HG03064 (cell line): ENCODE results near the gene NCF4.

Experiments
- ATAC-seq: cut with Tn5 transposase; IDR thresholded peaks from one replicate; pipeline ENCODE4 v1.9.1; 2021; ENCODE audit warnings: low read depth; ENCODE audit not compliant: unreplicated experiment

The NCF4 gene

DNA sequence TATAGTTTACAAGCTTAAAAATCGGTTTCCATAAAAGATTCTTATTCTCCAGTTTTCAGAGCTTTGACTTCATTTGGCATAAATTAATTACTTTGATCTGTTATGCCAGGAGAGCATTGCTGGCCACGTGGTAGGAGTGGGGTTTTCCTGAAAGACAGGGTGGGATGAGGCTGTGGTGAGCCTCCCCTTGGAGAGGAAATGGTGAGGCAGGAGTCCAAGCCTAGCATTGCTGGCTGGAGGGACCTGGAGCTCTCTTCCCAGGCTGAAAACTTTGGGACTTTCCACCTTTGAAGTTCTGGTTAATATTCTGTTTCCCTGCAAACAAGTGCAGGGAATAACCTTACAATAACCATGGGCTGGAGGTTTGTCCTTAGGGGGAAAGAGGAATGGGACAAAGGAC is 31.5 kb downstream of the NCF4 start:
- ATAC-seq: no peak

DNA sequence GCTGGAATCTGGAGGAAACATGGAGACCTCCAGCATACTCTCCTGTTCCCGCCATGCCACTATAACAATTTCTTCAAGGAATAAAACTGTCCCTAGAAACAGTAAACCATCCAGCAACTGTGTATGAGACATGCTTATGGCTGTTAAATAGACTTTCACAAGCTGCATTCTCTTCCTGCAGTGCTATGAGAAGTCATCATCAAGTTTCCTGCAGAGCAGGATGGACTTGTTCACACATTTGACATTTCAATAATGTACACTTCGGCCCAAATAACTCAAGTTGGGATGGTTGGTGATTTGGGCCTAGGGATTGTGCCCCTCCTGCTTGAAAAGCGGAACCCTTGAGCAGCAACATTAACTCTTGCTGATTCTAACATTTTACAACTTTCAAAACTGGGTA is 32.5 kb downstream of the NCF4 start:
- no peak for ATAC-seq

DNA sequence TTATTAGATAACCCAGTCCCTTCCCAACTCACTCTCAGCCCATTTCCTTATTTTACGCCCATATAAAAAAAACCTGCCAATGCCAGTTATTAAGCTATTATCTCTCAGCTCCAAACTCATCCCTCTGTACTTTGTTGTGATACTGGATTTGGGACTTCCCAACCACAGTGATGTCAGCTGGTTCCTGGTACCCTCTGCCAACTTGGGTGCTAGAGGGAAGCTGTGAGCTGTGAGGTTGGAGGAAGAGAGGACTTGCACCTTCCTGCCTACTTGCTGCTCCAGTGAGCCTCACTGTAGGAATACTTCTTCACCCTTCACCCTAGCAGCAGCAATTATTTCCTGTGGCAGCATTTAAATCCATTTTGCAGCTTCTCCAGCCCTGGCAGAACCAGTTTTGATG is 33.5 kb downstream of the NCF4 start:
- no peak for ATAC-seq

GRCh38 chr22:36897611-36898010 is 36.8 kb downstream of the NCF4 start:
- ATAC-seq: no peak

- no peak for ATAC-seq
Measured at GRCh38 chr22:36898690-36899089, 37.9 kb downstream of the NCF4 start.

DNA sequence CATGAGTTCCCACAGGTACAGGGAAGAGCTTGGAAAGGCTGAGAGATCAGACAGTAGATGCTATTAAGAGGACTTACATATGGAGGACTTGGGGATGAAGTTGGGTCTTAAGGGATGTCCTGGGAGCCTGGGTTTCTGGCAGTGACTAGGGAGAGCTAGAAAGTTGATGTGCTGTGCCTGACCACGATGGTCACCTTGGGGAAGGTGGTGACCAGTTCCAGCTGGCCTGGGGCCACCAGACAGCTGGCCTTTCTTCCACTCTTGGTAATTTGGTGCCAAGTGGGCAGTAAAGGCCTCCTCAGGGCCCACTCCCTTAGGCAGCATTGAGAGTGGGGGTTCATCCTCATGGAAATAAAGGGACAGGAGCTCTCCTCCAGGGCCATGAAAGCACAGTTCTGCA is 38.7 kb downstream of the NCF4 start:
- no peak for ATAC-seq

GRCh38 chr22:36900225-36900624 is 39.4 kb downstream of the NCF4 start:
- ATAC-seq: no peak

DNA sequence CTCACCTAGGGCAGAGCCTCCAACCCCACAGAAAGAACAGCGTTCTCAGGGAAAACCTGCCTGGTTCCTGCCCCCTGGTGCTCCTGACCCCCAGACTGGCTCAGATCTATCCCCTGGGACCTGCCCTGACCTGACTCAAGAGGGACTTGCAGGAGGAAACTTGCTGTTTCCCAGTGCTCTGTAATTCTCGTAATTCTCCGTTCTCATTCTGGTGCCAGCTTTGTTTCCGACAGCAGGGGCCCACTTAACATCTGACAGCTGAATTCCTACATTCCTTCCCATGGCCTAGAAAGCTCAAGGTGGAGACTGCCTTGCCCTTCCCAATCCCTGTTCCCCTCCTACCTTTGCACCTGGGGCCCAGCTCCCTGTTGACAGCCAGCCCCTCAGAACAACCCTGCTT is 40.1 kb downstream of the NCF4 start:
- no peak for ATAC-seq

- ATAC-seq: no peak
Measured at GRCh38 chr22:36901411-36902142, 40.8 kb downstream of the NCF4 start.

DNA sequence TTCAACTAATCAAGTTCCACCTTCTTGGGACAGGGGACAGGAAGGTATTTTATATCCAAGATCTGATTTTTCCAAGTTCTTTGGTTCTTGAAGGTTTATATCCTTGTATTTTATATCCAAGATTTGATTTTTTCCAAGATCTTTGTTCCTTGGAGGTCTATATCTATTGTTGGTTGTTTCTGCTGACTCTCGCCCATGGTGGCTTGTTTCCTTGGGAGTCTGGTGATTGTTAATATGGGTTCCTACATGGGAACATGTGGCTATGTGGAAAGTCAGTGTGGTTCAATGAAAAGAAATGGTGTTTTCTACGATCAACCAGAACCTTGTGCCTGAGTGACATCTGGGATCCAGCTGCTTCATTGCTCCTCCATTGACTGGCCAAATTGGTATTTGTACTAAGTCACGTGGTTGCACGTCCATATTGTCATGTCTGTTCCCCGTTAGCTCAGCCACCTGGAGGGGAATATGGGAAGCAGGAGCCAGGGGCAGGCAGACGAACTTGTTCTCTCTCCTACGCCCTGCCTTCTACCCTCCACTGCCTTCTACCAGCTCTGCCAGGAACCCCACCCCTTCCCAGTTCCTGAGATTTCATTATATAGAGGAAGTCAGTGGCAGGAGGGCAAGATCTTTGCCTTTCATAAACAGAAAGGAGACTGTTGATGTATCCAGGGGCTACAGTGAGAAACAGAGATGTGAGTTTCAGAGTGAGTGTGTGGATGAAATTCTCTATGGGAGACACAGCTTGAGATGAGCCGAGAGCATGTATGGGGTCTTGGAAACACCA is 41.5 kb downstream of the NCF4 start:
- ATAC-seq: no peak

DNA sequence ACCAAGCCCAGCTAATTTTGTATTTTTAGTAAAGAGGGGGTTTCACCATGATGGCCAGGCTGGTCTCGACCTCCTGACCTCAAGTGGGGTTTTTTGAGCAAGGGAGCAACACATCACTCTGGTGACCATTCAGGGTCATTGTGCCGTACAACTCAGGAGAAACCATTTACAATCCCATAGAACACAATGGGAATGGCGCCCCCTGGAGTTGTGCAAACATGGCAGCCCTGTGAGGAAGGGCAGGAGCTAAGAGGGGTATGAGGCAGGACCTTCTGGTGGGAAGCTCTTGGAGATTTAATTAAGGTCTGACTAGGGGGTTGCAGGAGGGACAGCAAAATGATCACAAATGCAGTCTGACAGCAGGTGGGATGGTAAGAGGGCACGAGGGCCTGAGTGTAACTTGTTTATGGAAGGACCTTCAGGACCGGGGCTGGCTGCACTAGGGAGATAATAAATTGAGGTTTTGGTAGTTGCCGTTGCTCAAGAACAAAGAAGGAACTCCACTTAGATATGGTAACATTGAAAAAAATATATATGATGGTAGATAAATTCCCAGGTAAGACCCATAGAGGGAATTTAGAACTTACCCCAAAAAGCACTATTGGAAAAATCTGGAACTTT is 43.6 kb downstream of the NCF4 start:
- no peak for ATAC-seq

GRCh38 chr22:36907253-36908195 is 46.7 kb downstream of the NCF4 start:
- no peak for ATAC-seq

DNA sequence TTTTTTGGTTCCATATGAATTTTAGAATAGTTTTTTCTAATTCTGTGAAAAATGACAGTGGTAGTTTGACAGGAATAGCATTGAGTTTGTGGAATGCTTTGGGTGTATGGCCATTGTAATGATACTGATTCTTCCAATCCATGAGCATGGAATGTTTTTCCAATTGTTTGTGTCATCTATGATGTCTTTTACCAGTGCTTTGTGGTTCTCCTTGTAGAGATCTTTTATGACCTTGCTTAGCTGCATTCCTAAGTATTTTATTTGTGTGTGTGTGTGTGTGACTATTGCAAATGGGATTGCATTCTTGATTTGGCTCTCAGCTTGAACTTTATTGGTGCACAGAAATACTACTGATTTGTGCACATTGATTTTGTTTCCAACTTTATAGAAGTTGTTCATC is 49.7 kb downstream of the NCF4 start:
- ATAC-seq: no peak

GRCh38 chr22:36911887-36912661 is 51.3 kb downstream of the NCF4 start:
- ATAC-seq: no peak

DNA sequence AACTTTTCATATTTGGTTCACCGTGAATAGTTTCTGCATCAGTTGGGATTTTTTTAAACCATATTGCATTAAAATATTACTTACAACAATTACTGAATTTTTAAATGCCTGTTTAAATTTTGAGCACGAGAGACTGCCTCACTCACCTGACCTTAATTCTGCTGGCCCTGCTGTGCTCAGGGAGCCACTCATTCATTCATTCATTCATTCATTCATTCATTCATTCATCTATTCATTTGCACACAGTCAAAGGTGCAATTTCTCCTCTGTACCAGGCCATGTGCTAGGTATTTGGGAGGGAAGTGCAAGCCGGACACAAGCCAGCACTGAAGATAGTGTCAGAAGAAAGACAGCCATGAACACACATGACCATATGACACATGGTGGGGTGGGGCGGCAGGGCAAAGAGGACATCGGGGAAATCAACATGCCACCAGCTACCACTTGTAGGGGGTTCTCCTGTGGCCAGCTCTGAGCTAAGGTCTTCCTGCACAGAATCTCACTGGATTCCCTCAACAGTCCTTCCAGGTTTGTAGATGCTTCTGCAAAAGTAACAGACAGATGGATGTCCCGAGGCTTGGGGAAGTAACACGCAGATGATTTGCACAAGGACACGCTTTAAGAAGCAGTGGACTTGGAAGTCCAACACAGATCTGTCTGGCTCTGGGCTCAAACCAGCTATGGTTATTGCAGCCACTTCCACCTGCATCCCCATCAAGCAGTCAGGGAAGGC is 52.1 kb downstream of the NCF4 start:
- no peak for ATAC-seq

GRCh38 chr22:36913427-36914389 is 52.9 kb downstream of the NCF4 start, which contains the start of gene CSF2RB:
Gene CSF2RB (plus strand): TSS chr22:36913628. CDS start chr22:36922208, 8,580 bp downstream.
- ATAC-seq: no peak

DNA sequence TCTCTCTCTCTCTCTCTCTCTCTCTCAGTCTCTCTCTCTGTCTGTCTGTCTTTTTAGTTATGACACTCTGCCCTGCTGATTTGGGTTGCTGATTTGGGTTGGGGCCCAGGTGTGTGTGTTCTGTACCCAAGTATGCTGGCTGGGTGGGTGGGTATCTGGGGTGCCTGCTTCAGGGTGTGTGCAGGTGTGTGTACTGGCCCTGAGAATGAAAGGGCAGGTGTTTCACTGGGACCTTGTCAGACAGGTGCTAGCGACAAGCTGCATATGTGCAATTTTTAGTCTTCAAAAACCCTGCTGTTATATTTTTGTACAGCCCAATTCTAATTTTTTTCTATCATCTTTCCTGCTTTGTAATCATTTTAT is 53.6 kb downstream of the NCF4 start:
- ATAC-seq: no peak

- ATAC-seq: no peak
Measured at GRCh38 chr22:36916034-36916433, 55.2 kb downstream of the NCF4 start.
